Measurements from ENCODE around the gene MAN2B2.

Gene MAN2B2

GRCh38 chr4:6562931-6563901 is 11.8 kb upstream of the MAN2B2 start:
- DNase-seq = peak in 3 of 42 donors; percentile 29 to 60 (median 33)
- intact Hi-C loops (cut with DNase I) = no loop called here

DNA sequence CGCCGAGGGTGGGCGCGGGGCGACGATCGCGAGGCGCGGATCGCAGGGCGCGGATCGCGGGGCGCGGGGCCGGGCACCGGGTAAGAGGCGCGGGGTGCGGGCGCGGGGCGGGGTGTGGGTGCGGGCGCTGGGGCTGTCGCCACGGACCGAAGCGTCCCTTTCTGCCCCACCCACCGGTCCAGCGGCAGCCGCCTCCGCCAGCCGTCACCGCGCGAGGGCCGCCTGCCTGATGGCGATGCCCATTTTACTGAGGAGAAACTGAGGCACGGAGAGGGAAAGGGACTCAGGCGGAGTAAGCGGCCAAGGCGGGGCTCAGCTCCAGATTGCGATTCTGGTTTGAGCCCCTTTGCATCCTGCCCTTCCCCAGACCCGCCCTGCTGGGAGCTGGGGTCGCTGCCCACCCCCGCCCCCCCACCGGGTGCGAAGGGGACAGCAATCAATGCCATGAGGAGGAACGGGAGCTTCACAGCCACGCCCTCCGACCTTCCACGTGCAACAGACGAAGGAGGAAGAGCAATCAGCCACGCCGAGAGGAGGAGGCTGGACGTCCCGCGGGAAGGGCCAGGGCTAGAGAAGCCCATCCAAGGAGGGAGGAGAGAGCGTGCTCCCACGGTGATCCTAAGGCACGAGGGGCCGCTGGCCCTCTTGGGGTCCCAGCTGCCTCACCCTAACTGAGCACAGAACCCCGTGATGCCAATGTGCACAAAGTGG is 10.9 kb upstream of the MAN2B2 start:
- intact Hi-C loops (cut with DNase I) = no loop called here
- no peak for DNase-seq

DNA sequence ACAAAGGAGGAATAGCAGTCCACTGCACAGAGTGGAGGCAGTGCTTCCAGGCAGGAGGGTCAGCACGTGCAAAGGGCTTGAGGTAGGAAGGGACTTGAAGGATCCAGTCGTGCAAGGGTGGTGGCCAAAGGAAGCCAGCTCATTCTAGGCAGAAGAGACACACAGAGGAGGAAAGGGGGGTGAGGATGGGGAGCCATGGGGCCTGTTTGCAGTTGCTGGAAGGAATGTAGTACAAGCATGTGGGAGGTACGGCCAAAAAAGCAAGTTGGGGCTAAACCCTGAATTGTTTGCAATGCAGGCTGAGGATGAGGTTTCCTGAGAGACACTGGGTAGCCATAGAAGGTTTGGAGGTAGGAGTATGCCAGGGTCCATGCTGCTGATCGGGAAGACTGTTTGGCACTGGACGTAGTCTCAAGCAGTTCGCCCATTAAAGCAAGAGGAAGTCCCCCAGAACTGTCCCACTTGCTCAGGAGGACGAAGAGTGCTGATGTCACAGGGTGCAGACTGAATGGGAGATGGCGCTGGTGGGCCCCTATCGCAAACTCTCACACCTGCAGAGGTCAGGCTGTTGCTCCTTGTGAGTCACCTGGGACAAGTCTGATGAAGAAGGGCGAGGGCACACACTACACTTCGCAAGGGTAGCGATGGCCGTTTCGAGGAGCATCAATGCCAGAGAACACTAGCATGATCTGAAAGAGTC is 9.1 kb upstream of the MAN2B2 start:
- DNase-seq = no peak
- intact Hi-C loops (cut with DNase I) = no loop called here

DNA sequence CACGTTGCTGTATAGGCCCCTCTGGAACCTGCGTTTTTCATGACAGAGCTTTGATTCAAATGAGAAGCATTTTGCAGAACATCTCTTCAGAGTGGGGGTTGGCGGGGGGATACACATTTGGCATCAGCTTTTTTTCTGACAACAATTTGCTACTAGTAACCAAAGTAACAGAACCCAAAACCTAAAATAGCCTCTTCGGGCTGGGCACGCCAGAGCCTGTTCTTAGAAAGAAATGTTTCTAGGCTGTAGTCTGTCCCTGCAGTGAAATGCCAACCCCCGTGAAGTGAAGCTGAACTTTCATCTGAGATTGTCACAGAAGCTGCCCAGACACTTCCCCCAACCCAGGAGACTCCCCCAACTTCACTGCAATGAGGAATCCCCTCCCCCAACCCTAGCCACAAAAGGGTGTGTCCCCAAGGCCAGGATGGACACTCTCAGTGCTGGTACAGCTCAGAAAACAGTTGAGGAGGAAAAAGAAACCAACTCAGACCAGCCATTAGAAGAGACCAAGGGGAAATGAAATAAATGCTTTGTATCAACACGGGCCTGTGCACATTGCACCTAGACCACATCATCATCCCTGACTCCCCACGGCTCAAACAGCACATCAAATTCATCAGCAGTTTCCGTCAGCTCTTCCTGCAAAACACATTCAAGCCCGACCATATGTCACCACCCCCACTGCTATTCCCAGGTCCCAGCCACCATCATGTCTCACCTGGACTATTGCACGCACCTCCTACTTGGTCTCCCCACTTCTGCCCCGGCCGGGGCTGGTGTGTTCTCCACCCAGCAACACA is 8.4 kb upstream of the MAN2B2 start:
- intact Hi-C loops (cut with DNase I) = no loop called here
- DNase-seq = peak in 1 of 42 donors; percentile 14

DNA sequence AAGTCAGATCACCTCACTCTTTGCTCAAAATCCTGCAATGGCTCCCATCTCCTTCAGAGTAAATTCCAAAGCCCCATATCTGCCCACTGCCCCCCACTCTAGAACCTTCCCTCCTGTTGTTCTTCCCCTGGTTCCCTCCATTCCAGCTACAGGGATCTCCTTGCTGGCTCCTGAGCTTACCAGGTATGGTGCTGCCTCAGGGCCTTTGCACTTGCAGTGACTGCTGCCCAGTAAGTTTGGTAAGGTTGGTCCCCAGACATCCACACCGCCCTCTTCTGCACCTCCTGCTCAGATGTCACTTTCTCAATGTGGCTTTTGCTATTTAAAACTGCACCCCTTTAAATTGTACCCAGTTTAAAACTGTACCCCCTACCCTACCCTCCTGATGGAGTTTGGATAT is 7.8 kb upstream of the MAN2B2 start:
- intact Hi-C loops (cut with DNase I) = no loop called here

DNA sequence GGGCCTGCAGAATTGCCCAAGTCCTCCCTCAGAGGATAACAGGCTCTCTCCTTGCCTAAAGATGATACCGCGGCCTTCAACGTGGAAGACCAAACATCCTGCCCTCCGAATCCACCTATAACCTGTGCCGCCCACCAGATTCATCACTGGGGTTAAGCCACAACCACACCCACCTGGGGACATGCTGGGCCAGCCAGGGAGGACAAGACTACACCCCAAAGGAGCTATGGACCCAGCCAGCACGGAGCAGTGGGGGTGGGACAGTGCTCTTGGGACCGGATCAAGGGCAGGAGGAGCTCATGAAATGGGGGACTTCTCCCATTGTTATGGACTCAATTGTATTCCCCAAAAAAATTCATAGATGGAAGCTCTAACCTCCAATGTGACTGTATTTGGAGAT is 6.8 kb upstream of the MAN2B2 start:
- DNase-seq = no peak
- intact Hi-C loops (cut with DNase I) = no loop called here

More for the DNA sequence above, 7.8 kb upstream of the MAN2B2 start:
- DNase-seq = no peak

DNA sequence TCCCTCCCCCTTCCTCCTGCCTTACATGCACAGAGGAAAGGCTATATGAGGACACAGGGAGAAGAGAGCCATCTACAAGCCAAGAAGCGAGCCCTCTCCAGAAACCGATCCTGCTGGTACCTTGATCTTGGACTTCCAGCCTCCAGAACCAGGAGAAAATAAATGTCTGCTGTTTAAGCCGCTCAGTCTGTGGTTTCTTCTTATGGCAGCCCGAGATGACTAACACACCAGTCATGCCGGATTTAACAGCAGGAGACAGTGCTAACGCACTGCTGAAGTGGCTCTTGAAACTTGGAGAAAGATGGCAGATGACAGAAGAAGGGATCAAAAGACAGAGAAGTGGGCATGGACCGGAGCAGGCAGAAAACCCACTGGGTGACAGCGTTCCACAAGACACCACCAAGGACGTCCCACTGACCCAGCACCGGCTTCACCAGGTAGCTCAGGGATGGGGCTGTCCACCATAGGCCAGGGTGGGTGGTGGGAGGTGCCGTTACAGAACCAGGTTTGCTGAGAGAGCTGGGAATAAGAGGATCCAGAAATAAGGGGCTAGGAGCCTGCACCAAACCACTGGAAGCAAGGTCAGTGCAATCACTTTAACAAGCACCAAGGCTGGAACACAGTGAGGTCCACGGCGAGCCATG is 6.2 kb upstream of the MAN2B2 start:
- DNase-seq = peak in 4 of 42 donors; percentile 18 to 49 (median 28)

GRCh38 chr4:6571608-6572007 is 3.4 kb upstream of the MAN2B2 start:
- no peak for DNase-seq

More for the DNA sequence above, 6.2 kb upstream of the MAN2B2 start:
- intact Hi-C loops (cut with DNase I) = no loop called here

GRCh38 chr4:6573551-6573950 is 1.4 kb upstream of the MAN2B2 start:
- DNase-seq = no peak
- intact Hi-C loops (cut with DNase I) = no loop called here

More at GRCh38 chr4:6571608-6572007, 3.4 kb upstream of the MAN2B2 start:
- intact Hi-C loops (cut with DNase I) = no loop called here

DNA sequence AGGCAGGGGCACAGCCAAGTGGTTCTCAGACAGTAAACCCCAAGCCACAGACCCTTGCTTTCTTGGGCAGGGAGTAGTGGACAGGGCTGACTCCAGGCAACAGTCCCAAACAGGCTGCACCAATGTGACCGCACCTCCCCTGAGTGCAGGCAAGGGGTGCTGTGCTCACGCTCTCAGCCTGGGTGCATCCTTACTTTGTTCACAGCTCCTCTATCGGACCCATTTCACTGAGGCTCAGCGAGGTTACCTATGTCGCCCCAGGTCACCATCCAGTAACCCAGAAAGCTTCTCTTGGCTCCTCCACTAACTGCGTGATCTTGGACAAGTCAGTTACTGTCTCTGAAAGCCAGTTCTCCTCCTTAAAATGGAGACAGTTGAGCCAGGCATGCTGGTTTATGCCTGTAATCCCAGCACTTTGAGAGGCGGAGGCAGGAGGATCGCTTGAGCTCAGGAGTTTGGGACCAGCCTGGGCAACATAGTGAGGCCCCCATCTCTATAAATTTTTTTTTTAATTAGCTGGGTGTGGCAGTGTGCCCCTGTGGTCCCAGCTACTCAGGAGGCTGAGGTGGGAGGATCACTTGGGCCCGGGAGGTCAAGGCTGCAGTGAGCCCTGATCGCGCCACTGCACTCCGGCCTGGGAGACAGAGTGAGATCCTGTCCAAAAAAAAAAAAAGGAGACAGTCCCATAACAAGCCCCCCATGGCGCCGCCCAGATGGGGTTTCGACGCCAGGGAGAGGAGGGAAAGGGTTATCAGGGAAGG is 823 bp upstream of the MAN2B2 start:
- DNase-seq = no peak
- intact Hi-C loops (cut with DNase I) = no loop called here

- DNase-seq = no peak
- intact Hi-C loops (cut with DNase I) = no loop called here
Measured at GRCh38 chr4:6575503-6576240, 683 bp downstream of the MAN2B2 start.

GRCh38 chr4:6576512-6576911 is 1.5 kb downstream of the MAN2B2 start:
- no peak for DNase-seq
- intact Hi-C loops (cut with DNase I) = no loop called here

DNA sequence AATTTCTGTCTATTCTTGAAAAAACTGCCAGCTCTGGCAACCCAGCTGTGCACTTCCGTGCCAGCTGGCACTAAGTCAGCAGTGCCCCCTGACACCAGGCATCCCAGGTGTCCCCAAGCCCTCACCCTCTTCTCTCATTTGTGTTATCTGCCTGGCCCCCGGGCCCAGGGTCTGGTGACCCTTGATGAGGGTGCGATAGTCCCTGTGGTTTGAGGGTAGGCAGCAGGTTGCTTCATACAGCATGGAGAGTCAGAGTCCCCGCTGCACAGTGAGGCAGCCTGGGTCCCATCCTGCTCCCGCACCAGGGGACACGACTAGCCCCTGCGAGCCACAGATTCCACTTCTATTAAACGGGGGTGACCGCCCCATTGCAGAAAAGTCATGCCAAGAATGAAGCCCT is 1.9 kb downstream of the MAN2B2 start:
- DNase-seq = no peak
- intact Hi-C loops (cut with DNase I) = no loop called here

GRCh38 chr4:6577409-6577808 is 2.4 kb downstream of the MAN2B2 start:
- DNase-seq = no peak
- intact Hi-C loops (cut with DNase I) = no loop called here

GRCh38 chr4:6578221-6578620 is 3.2 kb downstream of the MAN2B2 start:
- no peak for DNase-seq
- intact Hi-C loops (cut with DNase I) = no loop called here

GRCh38 chr4:6580353-6580752 is 5.4 kb downstream of the MAN2B2 start:
- intact Hi-C loops (cut with DNase I) = no loop called here
- DNase-seq = peak in 9 of 42 donors; percentile 15 to 68 (median 53)

GRCh38 chr4:6581566-6582121 is 6.7 kb downstream of the MAN2B2 start:
- intact Hi-C loops (cut with DNase I) = no loop called here
- DNase-seq = peak in 7 of 42 donors; percentile 17 to 55 (median 47)
